ENCODE measurements around the gene CELF4.

GRCh38 chr18:37362158-37362890 lies 203.3 kb downstream of the CELF4 start:
- TF ChIP-seq POLR2AphosphoS5 (IDR thresholded peaks at IDR 0.05; ENCODE audit: low read depth, low read length) (no peak), TAF1 (IDR thresholded peaks at IDR 0.05; ENCODE audit: low read depth, low read length) (no peak)

Measured in GM12891 (cell line).